Skin epidermis (tissue), 12 donors: ENCODE results near the gene CLIC4.
"Not testable (repeated sequence)": the region's sequence is repeated elsewhere in the genome, so short reads cannot be mapped to it uniquely, and the experiment has no call there.

Source experiments
- H3K27ac ChIP-seq, 21 experiments: fragments of 200-600 bp; sonication (generic) in 11 of 21; one replicate each; pipeline ENCODE4 v1.5.0; 2020; ENCODE audit warnings: mild to moderate bottlenecking in 3 of 21, inconsistent platforms in 2 of 21, moderate library complexity in 2 of 21
- H3K4me3 ChIP-seq, 7 experiments: fragments of 200-600 bp; sonication (generic) in 2 of 7; one replicate each; pipeline ENCODE4 v1.5.0; 2020; ENCODE audit warnings: inconsistent platforms in 2 of 7, mild to moderate bottlenecking in 2 of 7, moderate library complexity in 1 of 7

Gene CLIC4

DNA sequence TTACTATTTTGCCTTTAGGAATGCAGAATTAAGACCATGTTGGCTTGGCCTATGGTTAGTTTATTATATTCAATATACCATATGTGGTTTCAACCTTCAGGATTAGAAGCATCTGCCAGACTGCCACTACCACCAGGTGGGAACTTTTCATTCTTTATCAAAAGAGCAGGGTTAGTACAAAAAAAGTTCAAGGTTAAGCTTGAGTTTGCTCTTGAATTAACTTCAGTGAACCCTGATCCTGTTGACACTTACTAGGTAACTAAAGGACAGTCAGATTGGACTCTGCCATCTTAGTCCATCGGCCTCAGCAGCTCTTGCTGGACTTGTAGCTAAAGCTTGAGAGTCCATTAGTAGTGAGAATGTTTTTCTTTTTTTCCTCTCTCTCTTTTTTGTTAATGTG, 22.1 kb downstream of the CLIC4 start:
- peak overlapping the region in 1 of 21 experiments; percentile 0 for H3K27ac ChIP-seq

GRCh38 chr1:24768873-24769605, 23.8 kb downstream of the CLIC4 start:
- Histone ChIP-seq H3K4me3 (no peak overlapping the region), H3K27ac (peak overlapping the region in 9 of 21 experiments; percentile 10 to 84 (median 46))

More for the DNA sequence above, 22.1 kb downstream of the CLIC4 start:
- H3K4me3 ChIP-seq, result no peak overlapping the region

GRCh38 chr1:24769656-24770651, 24.7 kb downstream of the CLIC4 start:
- Histone ChIP-seq H3K27ac (peak overlapping the region in 17 of 21 experiments; percentile 2 to 84 (median 46)), H3K4me3 (no peak overlapping the region)

DNA sequence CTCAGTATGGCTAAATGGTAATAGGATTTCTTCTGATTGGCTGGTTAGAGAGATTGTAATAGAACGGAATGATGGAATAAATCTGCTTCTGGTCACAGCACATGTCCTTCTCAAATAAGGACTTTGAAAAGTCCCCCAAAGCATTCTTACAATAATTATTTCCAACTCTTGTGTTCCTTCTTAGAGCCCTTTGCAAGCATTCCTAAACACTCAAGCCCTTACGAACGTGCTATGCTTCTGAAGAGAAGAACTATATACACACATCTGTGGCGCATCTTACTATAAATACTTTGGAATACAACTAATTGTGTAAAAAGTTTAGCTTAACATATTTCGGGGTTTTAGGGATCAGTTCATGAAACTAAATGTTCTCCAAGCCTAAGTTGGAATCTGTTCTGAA, 25.6 kb downstream of the CLIC4 start:
- Histone ChIP-seq H3K4me3 (no peak overlapping the region), H3K27ac (peak overlapping the region in 14 of 21 experiments; percentile 2 to 84 (median 34))

GRCh38 chr1:24771574-24771973, 26.3 kb downstream of the CLIC4 start:
- Histone ChIP-seq H3K4me3 (no peak overlapping the region), H3K27ac (peak overlapping the region in 7 of 21 experiments; percentile 10 to 84 (median 52))

DNA sequence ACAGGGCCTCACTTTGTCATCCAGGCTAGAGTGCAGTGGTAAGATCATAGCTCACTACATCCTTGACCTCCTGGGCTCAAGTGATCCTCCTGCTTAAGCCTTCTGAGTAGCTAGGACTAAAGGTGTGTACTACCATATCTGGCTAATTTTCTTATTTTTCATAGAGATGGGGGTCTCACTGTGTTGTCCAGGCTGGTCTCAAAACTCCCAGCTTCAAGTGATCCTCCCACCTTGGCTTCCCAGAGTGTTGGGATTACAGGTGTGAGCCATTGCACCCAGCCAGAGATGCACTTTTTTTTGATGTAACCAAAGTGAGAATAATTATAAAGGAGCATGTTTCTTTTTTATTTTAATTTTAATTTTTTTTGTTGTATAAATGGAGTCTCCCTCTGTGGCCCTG, 28.4 kb downstream of the CLIC4 start:
- H3K27ac ChIP-seq, result no peak overlapping the region
- no peak overlapping the region for H3K4me3 ChIP-seq

DNA sequence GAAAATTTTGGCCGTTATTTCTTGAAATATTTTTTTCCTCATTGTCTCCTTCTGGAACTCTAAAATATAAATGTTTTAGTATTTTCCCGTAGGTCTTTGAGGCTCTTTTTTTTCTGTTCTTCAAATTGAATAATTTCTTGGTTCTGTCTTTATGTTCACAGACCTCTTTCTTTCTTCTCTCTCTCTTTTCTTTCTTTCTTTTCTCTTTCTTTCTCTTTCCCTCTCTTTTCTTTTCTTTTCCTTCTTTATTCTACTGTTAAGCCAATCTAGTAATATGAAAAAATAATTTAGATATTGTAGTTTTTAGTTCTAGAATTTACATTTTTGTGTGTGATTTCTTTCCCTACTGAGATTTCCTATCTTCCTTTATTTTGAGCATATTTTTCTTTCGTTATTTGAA, 30.1 kb downstream of the CLIC4 start:
- no peak overlapping the region for H3K27ac ChIP-seq

DNA sequence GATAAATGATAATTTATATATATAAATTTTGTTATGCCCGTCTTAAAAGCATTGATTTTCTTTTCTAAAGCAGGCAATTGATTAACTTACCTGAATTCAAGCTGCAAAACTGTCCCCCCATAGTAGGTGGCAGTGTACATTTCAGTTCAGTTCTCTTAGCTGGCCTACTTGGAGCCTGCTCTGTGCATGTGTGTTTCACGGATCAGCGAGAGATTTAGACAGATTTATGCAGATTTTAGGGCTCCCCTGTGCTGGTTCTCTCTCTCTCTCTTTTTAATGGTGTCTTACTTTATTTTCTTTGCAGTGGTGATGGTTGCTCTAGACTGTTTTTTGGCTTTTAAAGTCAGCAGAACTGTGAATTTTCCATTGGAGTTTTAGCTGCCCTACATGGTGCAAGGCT, 30.7 kb downstream of the CLIC4 start:
- no peak overlapping the region for H3K27ac ChIP-seq
- H3K4me3 ChIP-seq, result no peak overlapping the region

More for the DNA sequence above, 30.1 kb downstream of the CLIC4 start:
- H3K4me3 ChIP-seq, result no peak overlapping the region

DNA sequence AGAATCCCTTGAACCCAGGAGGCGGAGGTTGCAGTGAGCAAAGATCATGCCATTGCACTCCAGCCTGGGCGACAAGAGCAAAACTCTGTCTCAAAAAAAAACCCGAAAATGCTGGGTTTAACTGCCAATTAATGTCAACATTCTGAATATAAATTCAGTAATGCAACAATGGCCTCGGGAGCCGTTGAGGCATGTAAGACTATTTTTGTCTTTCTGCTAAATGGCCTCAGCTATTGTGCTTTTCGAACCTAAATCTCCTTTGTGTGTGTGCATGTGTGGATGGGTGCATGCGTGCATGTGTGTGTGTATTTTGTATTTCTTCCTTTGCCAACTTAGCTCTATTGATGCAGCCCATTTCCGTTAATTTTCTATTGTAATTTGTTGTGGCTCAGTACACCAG, 31.6 kb downstream of the CLIC4 start:
- H3K4me3 ChIP-seq, result no peak overlapping the region
- no peak overlapping the region for H3K27ac ChIP-seq

DNA sequence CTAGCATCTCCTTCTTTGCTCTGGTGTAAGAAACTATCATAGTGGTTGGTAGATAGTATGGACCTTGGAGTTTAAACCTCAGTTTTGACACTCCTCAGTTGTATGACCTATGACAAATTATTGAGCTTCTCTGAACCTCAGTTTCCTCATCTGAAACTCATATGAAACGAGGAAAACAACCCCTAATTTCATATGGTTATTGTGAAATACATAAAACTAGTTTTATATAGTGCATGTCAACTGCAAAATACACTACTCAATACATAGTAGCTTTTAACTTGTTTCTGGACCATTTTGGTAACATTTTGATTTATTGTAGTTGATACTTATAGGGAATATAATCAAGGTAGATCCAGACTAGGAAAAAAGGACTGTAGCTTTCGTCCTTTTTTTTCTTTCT, 32.9 kb downstream of the CLIC4 start:
- no peak overlapping the region for H3K4me3 ChIP-seq
- no peak overlapping the region for H3K27ac ChIP-seq

GRCh38 chr1:24779199-24779598, 34.0 kb downstream of the CLIC4 start:
- peak overlapping the region in 1 of 21 experiments; percentile 6 for H3K27ac ChIP-seq
- not testable (repeated sequence) for H3K4me3 ChIP-seq

- no peak overlapping the region for H3K4me3 ChIP-seq
- H3K27ac ChIP-seq, result peak overlapping the region in 1 of 21 experiments; percentile 6
Observed at GRCh38 chr1:24779689-24780464, 34.6 kb downstream of the CLIC4 start.

DNA sequence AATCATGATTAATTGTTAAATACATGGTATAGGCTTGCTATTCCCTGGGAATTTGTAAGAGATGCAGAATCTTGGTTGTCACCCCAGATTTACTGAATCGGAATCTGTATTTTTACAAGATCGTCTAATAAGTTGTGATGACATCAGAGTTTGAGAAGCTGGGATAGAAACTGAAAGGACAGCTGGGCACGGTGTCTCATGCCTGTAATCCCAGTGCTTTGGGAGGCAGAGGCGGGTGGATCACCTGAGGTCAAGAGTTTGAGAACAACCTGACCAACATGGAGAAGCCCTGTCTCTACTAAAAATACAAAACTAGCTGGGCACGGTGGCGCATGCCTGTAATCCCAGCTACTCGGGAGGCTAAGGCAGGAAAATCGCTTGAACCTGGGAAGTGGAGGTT, 35.4 kb downstream of the CLIC4 start:
- not testable (repeated sequence) for H3K4me3 ChIP-seq, H3K27ac ChIP-seq

DNA sequence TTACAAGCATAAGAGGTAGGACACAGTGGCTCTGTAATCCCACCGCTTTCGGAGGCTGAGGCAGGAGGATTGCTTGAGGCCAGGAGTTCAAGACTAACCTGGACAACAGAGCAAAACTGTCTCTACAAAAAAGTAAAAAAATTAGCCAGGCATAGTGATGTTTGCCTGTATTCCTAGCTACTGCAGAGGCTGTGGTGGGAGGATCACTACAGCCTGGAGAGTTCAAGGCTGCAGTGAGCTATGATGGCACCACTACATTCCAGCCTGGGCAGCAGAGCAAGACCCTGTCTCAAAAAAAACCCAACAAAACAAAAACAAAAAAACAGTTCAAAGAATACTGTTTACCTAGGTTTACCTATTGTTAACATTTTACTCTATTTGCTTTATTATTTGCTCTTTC, 37.4 kb downstream of the CLIC4 start:
- no peak overlapping the region for H3K27ac ChIP-seq
- no peak overlapping the region for H3K4me3 ChIP-seq

GRCh38 chr1:24783713-24784112, 38.5 kb downstream of the CLIC4 start:
- H3K4me3 ChIP-seq, result no peak overlapping the region

GRCh38 chr1:24786191-24786590, 40.9 kb downstream of the CLIC4 start:
- no peak overlapping the region for H3K4me3 ChIP-seq
- H3K27ac ChIP-seq, result no peak overlapping the region

More at GRCh38 chr1:24783713-24784112, 38.5 kb downstream of the CLIC4 start:
- H3K27ac ChIP-seq, result no peak overlapping the region

GRCh38 chr1:24790490-24790889, 45.2 kb downstream of the CLIC4 start:
- Histone ChIP-seq H3K27ac (no peak overlapping the region), H3K4me3 (no peak overlapping the region)

GRCh38 chr1:24793447-24794129, 48.3 kb downstream of the CLIC4 start:
- Histone ChIP-seq H3K4me3 (no peak overlapping the region), H3K27ac (peak overlapping the region in 6 of 21 experiments; percentile 3 to 62 (median 48))

DNA sequence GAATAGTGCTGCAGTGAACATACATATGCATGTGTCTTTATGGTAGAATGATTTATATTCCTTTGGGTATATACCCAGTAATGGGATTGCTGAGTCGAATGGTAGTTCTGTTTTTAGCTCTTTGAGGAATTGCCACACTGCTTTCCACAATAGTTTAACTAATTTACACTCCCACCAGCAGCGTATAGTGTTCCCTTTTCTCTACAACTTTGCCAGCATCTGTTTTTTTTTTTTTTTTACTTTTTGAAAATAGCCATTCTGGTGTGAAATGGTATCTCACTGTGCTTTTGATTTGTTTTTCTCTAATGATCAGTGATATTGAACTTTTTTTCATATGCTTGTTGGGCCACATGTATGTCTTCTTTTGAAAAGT, 48.9 kb downstream of the CLIC4 start:
- H3K27ac ChIP-seq, result peak overlapping the region in 3 of 21 experiments; percentile 47 to 61 (median 50)

More for the DNA sequence above, 48.9 kb downstream of the CLIC4 start:
- H3K4me3 ChIP-seq, result not testable (repeated sequence)
